Measurements from ENCODE around the gene PLIN1. TPM values are rescaled to one million over a fixed set of nuclear protein-coding genes. Genes with fewer than 3 reads are reported as not detected.
A peak's percentile ranks its signal among the peaks of the same experiment; 100 is the strongest.

PLIN1 gene
- total and polyA plus RNA-seq, 9 of the 15 experiments (the other 6 are each of a cell fraction or from before 2014, with no cell fraction given), result not detected

- Histone ChIP-seq H3K79me2 (ENCODE audit: control insufficient read depth, insufficient read depth, low read length) (no peaks in the 10 kb centered on the region), H3K9ac (ENCODE audit: insufficient read depth in 1 of 2, low read depth in 2 of 2, low read length in 2 of 2) (no peak overlapping the region), H3K4me3 (no peak overlapping the region), H3K36me3 (ENCODE audit: control insufficient read depth, insufficient read depth, low read length) (peaks cover 96% of the 10 kb centered on the region), H3K27me3 (ENCODE audit: control insufficient read depth in 2 of 2, insufficient read depth in 2 of 2, low read length in 2 of 2) (no peaks in the 10 kb centered on the region), H2AFZ (ENCODE audit: low read depth, low read length) (no peak overlapping the region), H3K9me1 (ENCODE audit: control insufficient read depth, insufficient read depth, low read length) (no peaks in the 10 kb centered on the region), H3K27ac (ENCODE audit: extremely low read depth, low read depth, low read length) (no peak overlapping the region), H3K9me3 (replicated peaks; ENCODE audit: control insufficient read depth, insufficient read depth, low read depth, low read length) (0 out of 2 replicates have a peak, but pooled peaks cover 2% of the 10 kb centered on the region), H3K4me1 (replicated peaks in 1 of 2; ENCODE audit: control insufficient read depth in 2 of 2, insufficient read depth in 2 of 2, low read length in 2 of 2) (no peaks in the 10 kb centered on the region), H4K20me1 (replicated peaks; ENCODE audit: control insufficient read depth, insufficient read depth, low read length) (no peaks in the 10 kb centered on the region), H3K4me2 (ENCODE audit: insufficient read depth, low read length) (no peak overlapping the region)
- FAIRE-seq (no peak), DNase-seq (ENCODE audit: extremely low read depth in 1 of 4, low spot score in 3 of 4) (peak in 1 of 4 experiments; percentile 4), ATAC-seq (no peak)
- no TSS peak for BruUV-seq (replicated peaks)
- in situ Hi-C loops (cut with MboI) (no loop called here), intact Hi-C loops (cut with micrococcal nuclease) (no loop called here)
- TF ChIP-seq MCM7 (IDR thresholded peaks at IDR 0.05) (no peak), ZNF280B (CRISPR knock-in tag; IDR thresholded peaks at IDR 0.05) (no peak), DNMT1 (IDR thresholded peaks at IDR 0.05) (no peak), ZFP1 (CRISPR knock-in tag; IDR thresholded peaks at IDR 0.05) (no peak), XRCC4 (IDR thresholded peaks at IDR 0.05; ENCODE audit: extremely low read depth, insufficient read depth, insufficient read length) (no peak), BHLHE40 (IDR thresholded peaks at IDR 0.05; ENCODE audit: low read length) (no peak), ZNF146 (CRISPR knock-in tag; IDR thresholded peaks at IDR 0.05; ENCODE audit: unreplicated experiment) (no peak), ZNF134 (CRISPR knock-in tag; conservative IDR thresholded peaks at IDR 0.05) (no peak), GATA2 (CRISPR knock-in tag; IDR thresholded peaks at IDR 0.05) (no peak)
- TF ChIP-seq, protein P1, sequence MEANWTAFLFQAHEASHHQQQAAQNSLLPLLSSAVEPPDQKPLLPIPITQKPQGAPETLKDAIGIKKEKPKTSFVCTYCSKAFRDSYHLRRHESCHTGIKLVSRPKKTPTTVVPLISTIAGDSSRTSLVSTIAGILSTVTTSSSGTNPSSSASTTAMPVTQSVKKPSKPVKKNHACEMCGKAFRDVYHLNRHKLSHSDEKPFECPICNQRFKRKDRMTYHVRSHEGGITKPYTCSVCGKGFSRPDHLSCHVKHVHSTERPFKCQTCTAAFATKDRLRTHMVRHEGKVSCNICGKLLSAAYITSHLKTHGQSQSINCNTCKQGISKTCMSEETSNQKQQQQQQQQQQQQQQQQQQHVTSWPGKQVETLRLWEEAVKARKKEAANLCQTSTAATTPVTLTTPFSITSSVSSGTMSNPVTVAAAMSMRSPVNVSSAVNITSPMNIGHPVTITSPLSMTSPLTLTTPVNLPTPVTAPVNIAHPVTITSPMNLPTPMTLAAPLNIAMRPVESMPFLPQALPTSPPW (CRISPR knock-in tag; IDR thresholded peaks at IDR 0.05), result no peak
- TF ChIP-seq, protein P2, sequence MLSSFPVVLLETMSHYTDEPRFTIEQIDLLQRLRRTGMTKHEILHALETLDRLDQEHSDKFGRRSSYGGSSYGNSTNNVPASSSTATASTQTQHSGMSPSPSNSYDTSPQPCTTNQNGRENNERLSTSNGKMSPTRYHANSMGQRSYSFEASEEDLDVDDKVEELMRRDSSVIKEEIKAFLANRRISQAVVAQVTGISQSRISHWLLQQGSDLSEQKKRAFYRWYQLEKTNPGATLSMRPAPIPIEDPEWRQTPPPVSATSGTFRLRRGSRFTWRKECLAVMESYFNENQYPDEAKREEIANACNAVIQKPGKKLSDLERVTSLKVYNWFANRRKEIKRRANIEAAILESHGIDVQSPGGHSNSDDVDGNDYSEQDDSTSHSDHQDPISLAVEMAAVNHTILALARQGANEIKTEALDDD (IDR thresholded peaks at IDR 0.05), result no peak
- CTCF ChIA-PET (ENCODE audit: low intra/inter-chr PET ratio), result no interaction called here
- WGBS (ENCODE audit: insufficient coverage, low coverage, missing lambda C conversion rate), result 100% methylated on average over 9 of the region's 9 CpGs
- POLR2A ChIA-PET, result no interaction called here
Observed at GRCh38 chr15:89625716-89626115, 53.5 kb downstream of the PLIN1 start.
